Ureter (tissue), 1 donor: ENCODE results near the gene PPP2R1A. TPM values are rescaled to one million over a fixed set of nuclear protein-coding genes. Genes with fewer than 3 reads are reported as not detected.
"Not testable (repeated sequence)": the region's sequence is repeated elsewhere in the genome, so short reads cannot be mapped to it uniquely, and the experiment has no call there.

Source experiments
- DNase-seq: peaks from one replicate; pipeline ENCODE4 v3.0.0-alpha.2; 2020; ENCODE audit warnings: low spot score
- total RNA-seq: library from RNA; stranded (reverse); gene quantifications from one replicate; pipeline ENCODE4 v1.2.4, GENCODE V29; 2023
- donor health status: DM: yes; HTN: yes; CAD: no.

The PPP2R1A gene
- total RNA-seq, 1 donor from 2014 or later = 259 TPM

GRCh38 chr19:52244021-52244420 lies 54.2 kb downstream of the PPP2R1A start:
- DNase-seq = no peak

GRCh38 chr19:52248241-52248640 lies 58.4 kb downstream of the PPP2R1A start:
- no peak for DNase-seq

- DNase-seq = no peak
Observed at GRCh38 chr19:52258426-52258825, 68.6 kb downstream of the PPP2R1A start.

GRCh38 chr19:52265556-52265955 lies 75.7 kb downstream of the PPP2R1A start:
- not testable (repeated sequence) for DNase-seq

GRCh38 chr19:52269338-52270261 lies 79.7 kb downstream of the PPP2R1A start, which contains the start of gene ZNF766:
Gene ZNF766, plus strand, starts transcription at chr19:52269587. Its CDS starts 27 bp downstream, at chr19:52269614.
- DNase-seq = peak; percentile 99

- DNase-seq = no peak
Observed at GRCh38 chr19:52270266-52270885, 80.5 kb downstream of the PPP2R1A start.

- no peak for DNase-seq
Observed at GRCh38 chr19:52273301-52273700, 83.4 kb downstream of the PPP2R1A start.

GRCh38 chr19:52274191-52274590 lies 84.3 kb downstream of the PPP2R1A start:
- no peak for DNase-seq

- no peak for DNase-seq
Observed at GRCh38 chr19:52275988-52276387, 86.1 kb downstream of the PPP2R1A start.

GRCh38 chr19:52277471-52277870 lies 87.6 kb downstream of the PPP2R1A start:
- DNase-seq = no peak

Other genes starting within 250 kb of the PPP2R1A start
- 23.3 TPM for gene ZNF350, start 203.2 kb upstream of the PPP2R1A start, total RNA-seq
- 14.9 TPM for gene ZNF615, start 181.8 kb upstream of the PPP2R1A start, total RNA-seq
- gene ZNF614, start 161.7 kb upstream of the PPP2R1A start, total RNA-seq = 10.0 TPM
- gene ZNF432, start 141.2 kb upstream of the PPP2R1A start, total RNA-seq = 19.7 TPM
- 38.7 TPM for gene ZNF841, start 94.3 kb upstream of the PPP2R1A start, total RNA-seq
- gene ZNF616, start 50.1 kb upstream of the PPP2R1A start, total RNA-seq = 16.0 TPM
- 22.0 TPM for gene ZNF836, start 18.4 kb upstream of the PPP2R1A start, total RNA-seq
- 31.8 TPM for gene ZNF766, start 79.5 kb downstream of the PPP2R1A start, total RNA-seq
- 23.8 TPM for gene ZNF480, start 107.1 kb downstream of the PPP2R1A start, total RNA-seq
- 6.9 TPM for gene ZNF610, start 146.2 kb downstream of the PPP2R1A start, total RNA-seq
- 37.5 TPM for gene ZNF880, start 179.9 kb downstream of the PPP2R1A start, total RNA-seq
- 56.3 TPM for gene ZNF528, start 207.8 kb downstream of the PPP2R1A start, total RNA-seq
- not detected for gene ZNF534, start 239.1 kb downstream of the PPP2R1A start, total RNA-seq